K562 (cell line): Measurements from ENCODE around the gene NDUFAF3. TPM values are rescaled to one million over a fixed set of nuclear protein-coding genes. Genes with fewer than 3 reads are reported as not detected.

ENCODE experiments used
- CREBBP ChIP-seq: IDR thresholded peaks from one replicate; pipeline ENCODE4 v1.6.1; 2012; ENCODE audit warnings: low read depth, mild to moderate bottlenecking, control low read depth, inconsistent platforms, low read length
- CTBP1 ChIP-seq: fragments of 450-650 bp; IDR thresholded peaks from 2 replicates; pipeline ENCODE4 v1.6.1; 2016; ENCODE audit warnings: borderline replicate concordance
- ELF4 ChIP-seq: fragments of 450-650 bp; formaldehyde crosslinking; IDR thresholded peaks from 2 replicates; pipeline ENCODE4 v1.4.0; 2022; ENCODE audit warnings: missing genetic modification characterization
- EWSR1 ChIP-seq: fragments of 450-650 bp; IDR thresholded peaks from 2 replicates; pipeline ENCODE4 v1.6.1; 2018; ENCODE audit warnings: borderline replicate concordance, mild to moderate bottlenecking, low read depth, moderate library complexity; ENCODE audit not compliant: partially characterized antibody
- KAT8 ChIP-seq: fragments of 450-650 bp; IDR thresholded peaks from 2 replicates; pipeline ENCODE4 v1.6.1; 2016; ENCODE audit warnings: low read depth, mild to moderate bottlenecking
- RFX1 ChIP-seq: fragments of 450-650 bp; IDR thresholded peaks from 2 replicates; pipeline ENCODE4 v1.6.1; 2016; ENCODE audit warnings: mild to moderate bottlenecking, moderate library complexity
- SPI1 ChIP-seq: IDR thresholded peaks from 2 replicates; pipeline ENCODE4 v1.6.1; 2011; ENCODE audit warnings: low read depth, low read length, control low read depth, borderline replicate concordance
- TAF1 ChIP-seq: IDR thresholded peaks from 2 replicates; pipeline ENCODE4 v1.6.1; 2011; ENCODE audit warnings: mild to moderate bottlenecking, low read length, moderate library complexity; ENCODE audit not compliant: insufficient read depth, control insufficient read depth, severe bottlenecking; ENCODE audit errors: extremely low read depth
- USF2 ChIP-seq: sonication (generic); formaldehyde crosslinking; IDR thresholded peaks from 2 replicates; pipeline ENCODE4 v1.5.0; 2020; ENCODE audit warnings: missing genetic modification reagents
- WHSC1 ChIP-seq: IDR thresholded peaks from one replicate; pipeline ENCODE4 v1.6.1; 2012; ENCODE audit warnings: low read length, control low read depth, inconsistent platforms
- ZFP36 ChIP-seq: fragments of 150-350 bp; IDR thresholded peaks from 2 replicates; pipeline ENCODE4 v1.6.1; 2018; ENCODE audit warnings: low read length, low read depth; ENCODE audit not compliant: partially characterized antibody
- ZKSCAN8 ChIP-seq: fragments of 200-800 bp; sonication (Bioruptor generic); IDR thresholded peaks from 2 replicates; pipeline ENCODE4 v1.6.1; 2016; ENCODE audit warnings: missing genetic modification characterization, missing compliant biosample characterization
- ZNF165 ChIP-seq: fragments of 250-450 bp; sonication (Bioruptor Pico); IDR thresholded peaks from 2 replicates; pipeline ENCODE4 v1.4.0; 2020; ENCODE audit warnings: borderline replicate concordance
- ZNF174 ChIP-seq: fragments of 250-450 bp; sonication (Bioruptor Pico); IDR thresholded peaks from 2 replicates; pipeline ENCODE4 v1.4.0; 2020; ENCODE audit warnings: mild to moderate bottlenecking
- polyA plus RNA-seq, 8 experiments: library from polyadenylated mRNA; depleted of rRNA in 4 of 8; stranded (reverse) in 5 of 8; unstranded in 3 of 8; fragments of >200 nt; fragmentation: Nextera tagmentation in 2 of 8; fragmentation: Illumina TruSeq in 1 of 8; extraction: Ambion mirVana in 2 of 8; extraction: Trizol in 1 of 8; gene quantifications; 2 replicates each; pipeline versions ENCODE4 v1.2.1 to v1.2.3, GENCODE V29; 2011 to 2014; ENCODE audit warnings: inconsistent platforms in 1 of 8, missing spikeins in 1 of 8
- total RNA-seq, 7 experiments: library from RNA; depleted of rRNA in 6 of 7; stranded (reverse); fragments of >200 nt in 6 of 7; fragmentation: Illumina TruSeq in 2 of 7; extraction: Trizol in 2 of 7; gene quantifications; 2 replicates each; pipeline versions ENCODE4 v1.2.1 to v1.2.3, GENCODE V29; 2011 to 2021; ENCODE audit warnings: low replicate concordance in 1 of 7
- TF ChIP-seq, protein P1 (sequence below): fragments of 200-800 bp; sonication (Bioruptor generic); IDR thresholded peaks from 2 replicates; pipeline ENCODE4 v1.6.1; 2016; ENCODE audit warnings: missing genetic modification characterization, missing compliant biosample characterization

NDUFAF3 gene
- total and polyA plus RNA-seq, 9 of the 15 experiments (the other 6 are each of a cell fraction or from before 2014, with no cell fraction given), result 17.0 to 127 (median 36.3) TPM

DNA sequence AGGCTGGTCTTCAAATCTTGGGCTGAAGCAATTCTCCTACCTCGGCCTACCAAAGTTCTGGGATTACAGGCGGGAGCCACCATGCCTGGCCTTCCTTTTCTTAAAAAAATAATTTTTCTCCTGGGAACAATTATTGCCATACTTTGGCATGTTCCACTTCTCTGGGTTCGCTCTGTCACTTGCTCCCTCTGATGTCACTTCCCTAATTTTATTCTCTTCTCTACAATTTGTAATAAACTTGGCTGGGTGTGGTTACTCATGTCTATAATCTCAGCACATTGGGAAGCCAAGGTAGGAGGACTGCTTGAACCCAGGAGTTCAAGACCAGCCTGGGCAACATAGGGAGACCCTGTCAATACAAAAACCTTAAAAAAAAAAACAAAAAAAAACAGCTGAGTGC, 13.4 kb downstream of the NDUFAF3 start (continued):
- TF ChIP-seq RFX1 (no peak), SPI1 (no peak), ZNF165 (CRISPR knock-in tag) (no peak), USF2 (no peak), WHSC1 (no peak), ZFP36 (no peak), CTBP1 (no peak), ZNF174 (CRISPR knock-in tag) (no peak), ZKSCAN8 (CRISPR knock-in tag) (no peak), CREBBP (no peak), EWSR1 (no peak), KAT8 (no peak), ELF4 (CRISPR knock-in tag) (no peak), TAF1 (no peak)
- TF ChIP-seq, protein P1, sequence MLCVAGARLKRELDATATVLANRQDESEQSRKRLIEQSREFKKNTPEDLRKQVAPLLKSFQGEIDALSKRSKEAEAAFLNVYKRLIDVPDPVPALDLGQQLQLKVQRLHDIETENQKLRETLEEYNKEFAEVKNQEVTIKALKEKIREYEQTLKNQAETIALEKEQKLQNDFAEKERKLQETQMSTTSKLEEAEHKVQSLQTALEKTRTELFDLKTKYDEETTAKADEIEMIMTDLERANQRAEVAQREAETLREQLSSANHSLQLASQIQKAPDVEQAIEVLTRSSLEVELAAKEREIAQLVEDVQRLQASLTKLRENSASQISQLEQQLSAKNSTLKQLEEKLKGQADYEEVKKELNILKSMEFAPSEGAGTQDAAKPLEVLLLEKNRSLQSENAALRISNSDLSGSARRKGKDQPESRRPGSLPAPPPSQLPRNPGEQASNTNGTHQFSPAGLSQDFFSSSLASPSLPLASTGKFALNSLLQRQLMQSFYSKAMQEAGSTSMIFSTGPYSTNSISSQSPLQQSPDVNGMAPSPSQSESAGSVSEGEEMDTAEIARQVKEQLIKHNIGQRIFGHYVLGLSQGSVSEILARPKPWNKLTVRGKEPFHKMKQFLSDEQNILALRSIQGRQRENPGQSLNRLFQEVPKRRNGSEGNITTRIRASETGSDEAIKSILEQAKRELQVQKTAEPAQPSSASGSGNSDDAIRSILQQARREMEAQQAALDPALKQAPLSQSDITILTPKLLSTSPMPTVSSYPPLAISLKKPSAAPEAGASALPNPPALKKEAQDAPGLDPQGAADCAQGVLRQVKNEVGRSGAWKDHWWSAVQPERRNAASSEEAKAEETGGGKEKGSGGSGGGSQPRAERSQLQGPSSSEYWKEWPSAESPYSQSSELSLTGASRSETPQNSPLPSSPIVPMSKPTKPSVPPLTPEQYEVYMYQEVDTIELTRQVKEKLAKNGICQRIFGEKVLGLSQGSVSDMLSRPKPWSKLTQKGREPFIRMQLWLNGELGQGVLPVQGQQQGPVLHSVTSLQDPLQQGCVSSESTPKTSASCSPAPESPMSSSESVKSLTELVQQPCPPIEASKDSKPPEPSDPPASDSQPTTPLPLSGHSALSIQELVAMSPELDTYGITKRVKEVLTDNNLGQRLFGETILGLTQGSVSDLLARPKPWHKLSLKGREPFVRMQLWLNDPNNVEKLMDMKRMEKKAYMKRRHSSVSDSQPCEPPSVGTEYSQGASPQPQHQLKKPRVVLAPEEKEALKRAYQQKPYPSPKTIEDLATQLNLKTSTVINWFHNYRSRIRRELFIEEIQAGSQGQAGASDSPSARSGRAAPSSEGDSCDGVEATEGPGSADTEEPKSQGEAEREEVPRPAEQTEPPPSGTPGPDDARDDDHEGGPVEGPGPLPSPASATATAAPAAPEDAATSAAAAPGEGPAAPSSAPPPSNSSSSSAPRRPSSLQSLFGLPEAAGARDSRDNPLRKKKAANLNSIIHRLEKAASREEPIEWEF (CRISPR knock-in tag), result no peak
